GM10266 (cell line): Measurements from ENCODE around the gene ZNF414.
A peak's percentile ranks its signal among the peaks of the same experiment; 100 is the strongest.
"Not testable (repeated sequence)": the region's sequence is repeated elsewhere in the genome, so short reads cannot be mapped to it uniquely, and the experiment has no call there.

Experiments
- DNase-seq: peaks from one replicate; pipeline ENCODE4 v3.0.0; 2012; ENCODE audit errors: extremely low spot score
- CTCF ChIP-seq: IDR thresholded peaks from 2 replicates; pipeline ENCODE4 v1.5.1; 2012; ENCODE audit warnings: mild to moderate bottlenecking, low read depth; ENCODE audit not compliant: control insufficient read depth, insufficient read depth; ENCODE audit errors: missing control alignments

ZNF414 gene

GRCh38 chr19:8517551-8518442 is 3.8 kb upstream of the ZNF414 start:
- TF ChIP-seq CTCF, result no peak
- DNase-seq, result no peak

- no peak for TF ChIP-seq CTCF
- DNase-seq, result no peak
Observed at GRCh38 chr19:8515317-8515716, 1.4 kb upstream of the ZNF414 start.

- DNase-seq, result not testable (repeated sequence)
Observed at GRCh38 chr19:8514505-8515009, 590 bp upstream of the ZNF414 start.

- no peak for DNase-seq
- TF ChIP-seq CTCF, result no peak
Observed at GRCh38 chr19:8513036-8513686, 806 bp downstream of the ZNF414 start.

- TF ChIP-seq CTCF, result no peak
- DNase-seq, result peak; percentile 61
Observed at GRCh38 chr19:8512115-8512967, 1.6 kb downstream of the ZNF414 start.

GRCh38 chr19:8511573-8512101 is 2.3 kb downstream of the ZNF414 start:
- no peak for TF ChIP-seq CTCF
- no peak for DNase-seq

- TF ChIP-seq CTCF, result no peak
- no peak for DNase-seq
Observed at GRCh38 chr19:8510589-8511115, 3.3 kb downstream of the ZNF414 start.
